SK-MEL-5 (cell line): ENCODE measurements around the gene CALML3. TPM values are rescaled to one million over a fixed set of nuclear protein-coding genes. Genes with fewer than 3 reads are reported as not detected.
"Not testable (repeated sequence)": the region's sequence is repeated elsewhere in the genome, so short reads cannot be mapped to it uniquely, and the experiment has no call there.

ENCODE experiments used
- DNase-seq: peaks from one replicate; pipeline ENCODE4 v3.0.0-alpha.2; 2016; ENCODE audit warnings: low read depth, low spot score
- in situ Hi-C: cut with HindIII; loops from 2 replicates; pipeline ENCODE4 v1.10.0; 2016; ENCODE audit warnings: low sequenced_read_pairs, high pct_unique_total_duplicates, low pct_unique_long_range_greater_than_20kb
- total RNA-seq: library from RNA; depleted of rRNA; stranded (reverse); fragments of >200 nt; shearing (Covaris generic); gene quantifications from 2 replicates; pipeline ENCODE4 v1.2.3, GENCODE V29; 2014

Gene CALML3
- total RNA-seq, 1 experiment from 2014 or later, result not detected

DNA sequence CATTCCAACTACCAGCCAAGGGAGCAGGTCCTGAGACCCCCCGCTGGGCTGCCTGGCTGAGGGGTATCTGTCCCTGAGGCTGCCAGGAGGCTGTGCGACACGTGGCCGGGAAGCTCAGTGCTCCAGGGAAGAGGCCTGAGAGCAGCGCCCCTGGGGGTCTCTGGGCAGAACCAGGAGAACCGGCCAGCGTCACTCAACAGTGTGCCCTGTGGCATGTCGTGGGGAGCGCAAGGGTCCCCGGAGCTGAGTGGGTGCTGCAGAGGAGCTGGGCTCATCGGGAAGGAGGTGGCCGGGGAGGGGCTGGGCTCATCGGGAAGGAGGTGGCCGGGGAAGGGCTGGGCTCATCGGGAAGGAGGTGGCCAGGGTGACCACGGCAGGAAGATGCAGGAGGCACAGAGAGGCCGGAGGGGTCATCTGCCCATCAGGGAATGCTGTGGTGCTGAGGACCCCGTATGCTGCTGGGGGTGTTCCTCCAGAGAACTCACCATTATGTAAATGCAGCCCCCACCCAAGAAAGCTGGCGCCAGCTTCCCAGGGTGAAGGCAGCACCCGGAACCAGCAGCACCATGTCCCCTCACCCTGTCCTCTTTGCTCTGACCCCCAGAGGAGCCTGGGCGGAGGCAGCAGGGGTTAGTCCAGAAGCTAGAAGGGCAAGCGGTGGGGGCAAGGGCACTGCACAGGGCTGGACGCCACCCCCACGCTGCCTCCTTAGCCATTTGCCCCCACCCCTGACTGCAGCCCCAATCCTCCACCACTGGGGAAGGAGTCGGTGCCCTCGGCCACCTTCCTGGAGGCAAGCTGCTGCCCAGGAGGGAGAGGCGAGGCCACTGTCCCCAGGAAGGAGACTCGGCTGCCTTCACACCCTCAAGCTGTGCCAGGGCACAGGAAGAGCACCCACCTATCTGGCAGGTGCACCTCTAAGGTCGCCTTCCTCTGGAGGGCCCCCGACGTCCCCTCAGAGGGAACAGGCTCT, 33.3 kb downstream of the CALML3 start:
- DNase-seq, result no peak
- in situ Hi-C loops, result no loop called here

DNA sequence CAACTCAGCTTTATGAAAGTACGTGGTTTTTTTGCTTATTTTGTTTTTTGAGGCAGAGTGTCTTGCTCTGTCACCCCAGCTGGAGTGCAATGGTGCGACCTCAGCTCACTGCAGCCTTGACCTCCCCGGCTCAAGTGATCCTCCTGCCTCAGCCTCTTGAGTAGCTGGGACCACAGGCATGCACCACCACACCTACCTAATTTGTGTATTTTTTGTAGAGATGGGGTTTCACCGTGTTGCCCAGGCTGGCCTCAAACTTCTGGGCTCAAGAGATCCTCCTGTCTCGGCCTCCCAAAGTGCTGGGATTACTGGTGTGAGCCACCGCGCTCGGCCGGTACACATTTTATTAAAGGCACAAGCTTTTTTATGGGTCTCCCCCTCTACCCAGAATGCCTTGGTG, 34.3 kb downstream of the CALML3 start:
- in situ Hi-C loops, DNase-seq: not testable (repeated sequence)

DNA sequence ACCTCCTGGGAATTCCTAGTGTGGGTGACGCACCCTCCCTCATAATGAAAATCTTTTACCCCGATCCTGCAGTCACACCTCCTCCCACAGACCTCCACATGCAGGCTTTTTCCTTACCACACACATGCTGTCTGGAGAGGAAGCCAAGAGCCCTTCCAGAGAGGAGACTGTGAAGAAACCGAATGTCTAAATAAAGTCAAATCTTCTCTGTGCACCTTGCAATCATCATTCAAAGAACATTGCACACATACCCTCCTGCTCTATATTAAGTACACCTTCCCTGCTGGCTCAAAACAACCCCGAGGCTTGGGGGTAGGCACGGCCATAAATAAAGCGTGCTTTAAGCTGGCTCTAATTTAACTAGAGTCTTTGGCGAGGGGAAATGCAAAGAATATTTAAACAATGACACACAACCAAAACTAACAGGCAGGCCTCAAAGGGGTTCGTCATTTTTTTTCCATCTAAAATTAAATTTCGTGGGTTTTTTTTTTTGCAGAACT, 34.9 kb downstream of the CALML3 start:
- no peak for DNase-seq
- in situ Hi-C loops, result no loop called here

DNA sequence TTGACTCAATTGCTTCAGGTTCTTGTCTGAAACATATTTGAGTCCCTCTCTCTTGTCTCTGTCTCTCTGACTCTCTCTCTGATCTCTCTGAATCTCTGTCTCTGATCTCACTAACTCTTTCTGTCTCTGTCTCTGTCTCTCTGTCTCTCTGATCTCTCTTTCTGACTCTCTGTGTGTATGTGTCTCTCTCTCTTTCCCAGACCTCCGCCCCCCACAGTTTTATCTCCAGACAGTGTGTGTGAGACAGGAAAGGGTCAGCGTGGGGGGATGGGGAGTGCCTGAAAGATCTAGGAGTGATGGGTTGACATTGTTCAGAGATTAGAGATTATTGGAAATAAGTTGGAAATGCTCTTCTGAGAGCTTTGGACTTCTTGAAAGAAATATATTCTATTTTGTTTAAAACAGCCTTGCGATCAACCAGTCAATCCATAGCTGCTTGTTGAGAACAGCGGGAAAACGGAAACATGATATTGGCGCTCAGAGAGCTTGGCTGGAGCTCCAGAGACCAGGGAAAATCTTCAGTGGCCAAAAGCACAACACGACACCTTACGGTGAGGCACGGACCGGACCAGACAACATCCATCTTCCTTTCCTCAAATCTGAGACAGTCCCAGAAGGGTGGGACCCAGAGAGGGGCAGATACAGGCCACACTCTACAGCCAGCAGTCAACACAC, 35.5 kb downstream of the CALML3 start:
- in situ Hi-C loops, result no loop called here
- DNase-seq, result no peak

DNA sequence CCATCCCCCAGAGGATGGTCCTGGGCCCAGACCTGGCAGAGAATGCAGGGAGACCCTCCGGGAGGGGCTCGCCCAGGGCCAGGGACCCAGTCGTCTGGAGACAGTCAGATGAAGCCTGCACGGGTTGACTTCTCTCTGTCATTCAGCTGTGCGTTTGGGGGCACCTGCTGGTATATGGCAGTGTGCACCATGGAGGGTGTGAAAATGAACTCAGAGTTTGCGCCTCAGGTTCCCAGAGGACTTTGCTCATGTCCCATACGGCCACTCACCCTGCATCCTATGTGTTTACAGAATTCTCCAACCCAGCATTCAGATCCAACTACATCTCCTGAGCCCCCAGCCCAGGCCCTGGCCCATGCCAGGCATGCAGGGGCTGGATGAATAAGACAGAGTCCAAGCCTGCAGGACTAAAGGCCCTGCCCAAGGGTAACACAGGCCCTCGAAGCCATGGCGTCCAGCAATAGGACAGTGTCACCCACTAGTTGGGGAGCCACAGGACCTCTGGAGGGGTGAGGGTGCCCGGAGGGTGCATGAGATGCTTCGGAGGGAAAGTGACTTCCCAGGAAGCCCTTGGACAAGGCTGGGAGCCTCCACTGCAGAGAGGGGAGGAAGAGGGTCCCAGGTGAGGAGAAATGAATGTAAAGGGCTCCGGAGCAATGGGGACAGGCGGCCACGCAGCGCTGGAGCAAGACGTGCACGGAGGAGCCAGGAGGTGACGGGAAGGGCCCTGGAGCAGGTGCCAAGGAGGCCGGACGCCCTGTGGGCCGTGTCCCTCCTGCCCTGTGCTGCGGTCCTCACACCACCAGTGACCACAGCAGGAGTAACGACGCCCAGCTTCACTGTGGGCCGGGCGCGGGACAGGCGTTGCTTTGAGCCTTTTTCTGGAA, 36.3 kb downstream of the CALML3 start:
- DNase-seq, result no peak
- in situ Hi-C loops, result no loop called here

DNA sequence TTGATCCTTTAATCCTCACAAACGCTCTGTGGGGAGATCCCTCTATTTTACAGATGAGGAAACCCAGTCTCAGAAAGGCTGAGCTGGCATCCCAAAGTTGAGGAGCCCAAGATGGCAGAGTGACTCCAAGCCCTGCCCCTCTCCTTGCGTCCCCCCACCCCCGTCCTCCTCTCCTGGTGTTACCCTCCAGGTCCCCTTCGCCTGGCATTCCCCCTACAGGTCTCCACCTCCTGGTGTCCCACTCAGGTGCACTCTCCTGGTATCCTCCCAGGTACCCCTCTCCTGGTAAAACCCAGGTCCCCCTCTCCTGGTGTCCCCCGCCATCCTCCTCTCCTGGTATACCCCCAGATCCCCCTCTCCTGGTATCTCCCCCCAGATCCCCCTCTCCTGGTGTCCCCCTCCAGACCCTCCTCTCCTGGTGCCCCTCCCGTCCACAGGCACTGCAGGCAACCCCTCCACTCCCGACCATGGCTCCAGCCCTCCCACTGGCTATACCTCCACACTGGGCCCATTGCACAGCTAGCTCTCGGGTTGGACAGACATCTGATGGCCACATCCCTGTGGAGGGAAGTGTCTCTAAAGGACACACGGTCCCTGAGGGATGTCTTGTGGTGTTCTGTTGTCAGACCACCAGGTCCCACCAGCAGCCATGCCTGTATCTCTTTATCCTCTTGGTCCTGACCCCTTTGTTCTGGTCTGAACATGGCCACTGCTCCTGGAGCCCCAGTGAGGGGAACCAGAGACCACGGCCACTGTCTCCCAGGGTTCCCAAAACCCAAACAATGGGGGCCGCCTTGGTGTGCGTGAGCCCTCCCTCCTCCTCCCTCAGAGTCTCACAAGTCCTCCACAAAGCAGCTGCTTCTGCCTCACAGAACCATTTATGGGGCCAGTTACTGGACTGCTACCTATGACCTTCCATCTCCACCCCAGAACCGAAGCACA, 37.2 kb downstream of the CALML3 start:
- in situ Hi-C loops, result no loop called here

DNA sequence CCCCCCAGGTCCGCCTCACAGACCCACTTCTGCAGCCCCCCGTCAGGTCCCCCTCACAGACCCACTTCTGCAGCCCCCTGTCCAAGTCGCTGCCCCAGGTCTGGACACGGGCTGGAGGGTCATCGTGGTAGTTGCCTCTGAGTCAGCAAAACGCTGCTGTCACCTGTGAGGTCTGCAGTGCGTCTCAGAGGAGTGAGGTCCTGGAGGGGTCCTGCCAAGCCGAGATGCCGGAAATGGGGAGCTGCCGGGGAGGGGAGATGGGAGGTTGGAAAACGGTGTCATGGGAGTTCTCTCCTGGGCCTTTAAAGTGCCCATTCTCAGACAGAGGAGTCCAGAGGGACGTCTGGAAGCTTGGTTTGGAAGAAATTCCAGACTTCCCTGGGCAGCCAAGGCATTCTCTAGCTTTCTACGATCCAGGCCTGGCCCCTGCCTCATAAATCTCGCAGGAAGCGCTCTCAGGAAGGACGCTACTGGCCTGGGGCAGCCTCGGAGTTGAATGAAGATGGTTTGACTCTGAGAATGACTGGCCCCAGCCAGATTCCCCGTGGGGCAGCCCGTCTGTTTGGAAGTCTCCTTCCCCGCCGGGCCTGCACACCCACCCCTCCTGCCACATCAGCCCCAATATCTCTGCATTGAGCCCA, 38.7 kb downstream of the CALML3 start:
- no peak for DNase-seq
- in situ Hi-C loops, result no loop called here

More for the DNA sequence above, 37.2 kb downstream of the CALML3 start:
- no peak for DNase-seq

DNA sequence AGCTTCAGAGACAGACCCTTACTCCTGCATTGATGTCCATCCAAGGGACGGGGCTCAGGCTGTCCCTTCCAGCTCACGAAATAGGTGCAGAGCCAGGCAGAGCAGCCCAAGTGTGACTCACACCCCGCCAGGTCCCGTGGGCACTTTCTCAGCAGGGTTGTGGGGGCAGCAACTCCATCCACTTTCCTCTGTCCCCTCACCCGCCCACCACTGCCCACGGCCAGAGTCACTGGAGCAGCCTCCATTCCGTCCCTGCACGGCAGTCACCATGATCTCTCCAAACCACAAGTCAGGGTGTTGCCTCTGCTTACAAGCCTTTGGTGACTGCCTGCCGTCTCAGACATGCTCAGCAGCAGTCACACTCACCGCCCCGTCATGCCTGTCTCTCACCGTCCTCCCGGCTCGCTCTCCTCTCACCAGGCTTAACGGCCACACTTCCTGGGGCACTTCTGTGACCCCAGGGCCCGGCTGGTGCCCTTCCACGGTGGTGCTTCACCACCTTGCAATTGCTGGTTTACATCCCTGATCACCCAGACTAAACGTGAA, 39.3 kb downstream of the CALML3 start:
- in situ Hi-C loops, result no loop called here
- no peak for DNase-seq

DNA sequence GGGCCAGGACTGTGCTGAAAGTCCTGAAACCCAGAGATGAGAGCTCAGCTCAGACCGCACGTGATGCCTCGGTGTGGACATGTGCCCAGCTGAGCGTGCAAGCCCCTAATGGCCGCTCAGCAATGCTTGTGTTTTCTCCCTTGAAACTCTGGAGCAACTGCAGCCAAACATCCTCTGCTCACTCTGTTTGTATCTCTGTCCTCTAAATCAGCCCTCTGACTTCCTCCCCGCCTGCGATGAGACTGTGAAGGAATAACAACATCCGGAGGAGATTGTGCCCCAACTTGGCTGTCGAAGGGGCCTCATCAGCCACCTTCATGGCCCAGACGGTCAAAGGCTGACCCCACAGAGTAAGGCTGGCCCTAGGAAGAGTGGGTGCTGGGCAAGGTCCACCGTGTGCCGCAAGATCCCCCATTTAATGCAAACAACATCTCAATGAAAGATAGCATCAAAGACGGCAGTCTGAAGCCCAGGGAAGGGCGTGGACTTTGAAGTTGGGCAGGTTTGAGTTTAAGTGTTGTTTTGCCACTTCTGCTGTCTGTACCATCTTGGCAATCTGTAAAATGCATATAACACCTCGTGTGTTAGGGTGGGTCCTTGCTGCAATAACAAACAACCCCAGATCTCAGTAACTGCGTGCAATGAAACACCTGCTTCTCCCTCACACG, 39.9 kb downstream of the CALML3 start:
- no peak for DNase-seq
- in situ Hi-C loops, result no loop called here

DNA sequence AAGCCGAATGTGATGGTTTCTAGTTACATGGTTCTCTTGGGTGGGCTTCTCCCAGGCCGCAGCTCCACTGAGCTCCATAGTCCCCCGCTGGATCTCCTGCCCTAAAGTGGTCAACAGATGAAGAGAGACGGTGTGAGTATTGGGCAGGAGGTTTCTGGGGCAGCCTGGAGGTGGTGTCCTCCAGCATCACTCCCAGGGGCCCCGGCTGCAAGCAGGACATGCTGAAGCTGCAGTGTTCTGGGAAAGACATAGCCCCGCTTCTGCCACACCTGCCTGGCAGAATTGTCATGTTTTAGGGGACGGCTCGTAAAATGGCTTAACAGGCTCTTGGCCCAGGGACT, 40.4 kb downstream of the CALML3 start:
- no peak for DNase-seq
- in situ Hi-C loops, result no loop called here

DNA sequence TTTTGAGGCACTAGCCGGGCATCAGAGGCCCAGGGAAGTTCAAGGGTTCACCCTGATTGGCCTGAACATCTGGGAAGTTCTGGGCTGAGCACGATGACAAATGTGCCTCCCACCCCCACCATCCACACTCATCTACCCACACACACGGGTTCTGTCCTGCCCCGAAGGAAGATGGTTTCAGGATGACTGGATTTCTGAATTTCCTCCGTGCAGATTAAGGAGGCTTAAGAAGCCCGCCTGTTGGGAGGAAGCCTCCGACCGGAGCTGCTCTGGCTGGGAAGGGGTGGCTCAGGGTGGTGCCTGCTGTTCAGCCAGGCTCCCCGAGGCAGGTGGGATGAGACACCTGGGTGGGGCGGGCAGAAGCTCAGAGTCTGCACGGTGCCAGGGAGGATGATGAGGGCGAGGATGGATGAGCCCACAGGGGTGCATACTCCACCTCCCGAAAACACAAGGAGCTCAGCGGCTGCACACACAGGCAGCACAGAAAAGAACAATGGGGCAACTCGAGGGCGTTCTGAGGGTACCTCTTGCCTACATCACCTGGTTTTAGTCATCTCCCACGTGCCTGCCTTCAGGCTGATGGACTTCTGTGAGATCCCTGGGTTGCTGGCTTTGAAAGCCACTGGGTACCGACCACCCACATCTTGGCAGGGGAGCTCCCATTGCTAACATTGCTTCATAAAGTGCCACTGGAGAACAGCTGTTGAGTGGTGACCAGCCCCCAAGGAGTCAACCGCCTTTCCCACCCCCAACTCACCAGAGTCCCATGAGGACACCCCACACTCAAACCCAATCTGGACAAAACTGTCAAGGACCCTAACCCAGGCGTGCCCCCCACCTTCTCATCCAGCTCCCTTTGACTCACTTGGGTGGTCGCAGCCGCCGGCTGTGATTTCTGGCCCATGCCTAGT, 41.2 kb downstream of the CALML3 start:
- no peak for DNase-seq
- in situ Hi-C loops, result no loop called here

DNA sequence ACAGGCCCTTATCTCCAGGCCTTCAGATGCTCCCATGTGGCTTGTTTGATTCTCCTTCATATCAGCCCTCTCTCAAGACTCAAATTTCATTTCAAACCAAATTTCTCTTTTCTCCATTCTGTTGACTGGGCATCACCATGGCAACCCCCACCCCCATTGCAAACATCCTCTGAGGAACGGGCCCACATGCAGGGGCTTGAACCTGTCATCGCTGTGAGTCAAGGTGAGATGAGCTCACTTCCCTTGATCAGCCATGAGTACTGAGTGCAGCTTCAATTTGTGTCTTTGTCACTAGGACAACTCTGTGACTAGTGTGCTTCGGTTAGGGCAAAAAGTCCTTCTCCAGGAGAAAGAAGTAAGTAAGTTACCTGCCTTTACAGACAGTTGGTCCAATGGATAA, 41.9 kb downstream of the CALML3 start:
- no peak for DNase-seq
- in situ Hi-C loops, result no loop called here

DNA sequence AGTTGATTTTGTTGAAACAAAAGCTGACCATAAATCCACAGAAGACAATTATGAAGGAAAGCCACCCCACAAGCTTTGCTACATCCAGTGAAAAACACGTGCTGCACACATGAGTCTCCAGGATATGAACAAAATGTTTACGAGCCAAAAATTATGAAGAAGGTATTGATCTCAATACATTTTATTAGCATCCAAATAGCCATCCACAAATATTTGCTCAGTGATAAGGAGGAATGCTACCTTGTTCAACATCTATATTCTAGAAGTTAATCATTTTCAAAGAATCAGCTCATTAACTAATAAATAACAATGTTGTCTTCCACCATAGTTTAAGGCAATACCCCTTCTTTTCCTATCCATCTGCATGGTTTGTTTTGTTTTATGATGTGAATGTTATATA, 42.7 kb downstream of the CALML3 start:
- in situ Hi-C loops, result no loop called here
- DNase-seq, result no peak

DNA sequence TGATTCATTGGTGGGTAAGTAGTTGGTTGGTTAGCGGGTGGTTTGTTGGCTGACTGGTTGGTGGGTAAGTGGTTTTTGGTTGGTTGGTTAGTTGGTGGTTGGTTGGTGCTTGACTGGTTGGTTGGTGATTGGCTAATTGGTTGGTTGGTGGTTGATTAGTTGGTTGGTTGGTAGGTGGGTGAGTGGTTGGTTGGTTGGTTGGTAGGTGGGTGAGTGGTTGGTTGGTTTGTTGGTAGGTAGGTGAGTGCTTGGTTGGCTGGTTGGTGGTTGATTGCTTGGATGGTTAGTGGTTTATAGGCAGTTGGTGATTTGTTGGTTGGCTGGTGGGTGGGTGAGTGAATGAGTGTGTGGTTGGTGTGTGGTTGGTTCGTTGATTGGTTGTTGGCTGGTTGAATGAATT, 44.2 kb downstream of the CALML3 start:
- DNase-seq, result no peak
- in situ Hi-C loops, result no loop called here

DNA sequence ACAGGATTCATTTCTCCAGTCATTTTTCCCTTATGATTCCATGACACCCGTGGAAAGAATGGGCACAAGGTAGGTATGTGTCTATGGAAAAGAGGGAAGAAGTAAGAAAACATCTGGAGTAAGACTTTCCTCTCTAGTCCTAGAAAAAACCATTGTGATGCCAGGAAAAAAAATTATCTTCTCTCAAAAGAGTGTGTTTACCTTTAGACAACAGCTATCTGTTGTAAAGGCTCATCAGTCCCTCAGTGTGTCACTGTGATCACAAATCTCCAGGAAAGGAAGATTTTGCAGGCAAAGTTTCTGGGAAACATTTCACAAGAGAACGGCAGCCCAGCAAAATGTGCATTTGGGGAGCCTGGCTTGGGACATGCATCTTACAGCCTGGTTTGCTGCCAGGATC, 44.8 kb downstream of the CALML3 start:
- no peak for DNase-seq
- in situ Hi-C loops, result no loop called here
